ENCODE data around the gene FOXF1. TPM values are rescaled to one million over a fixed set of nuclear protein-coding genes. Genes with fewer than 3 reads are reported as not detected.

Gene FOXF1
- total RNA-seq, 2 experiments from 2014 or later, result not detected

- H3K4me1 ChIP-seq (ENCODE audit: insufficient read depth, low read length), result peaks cover 22% of the 10 kb centered on the region
- peak within 1 kb of the TSS; percentile 77 to 93 for H3K27ac ChIP-seq (ENCODE audit: low read depth in 1 of 2, low read length in 2 of 2)
- Mint-ChIP-seq H3K36me3 (ENCODE audit: low read depth) (peaks cover 29% of the 10 kb centered on the region), H3K27me3 (peaks cover 23% of the 10 kb centered on the region), H3K27ac (peak within 1 kb of the TSS; percentile 99), H3K9me3 (no peaks in the 10 kb centered on the region), H3K4me3 (peak within 1 kb of the TSS; percentile 99), H3K4me1 (ENCODE audit: low read depth) (peaks cover 29% of the 10 kb centered on the region)
- TF ChIP-seq CTCF (IDR thresholded peaks at IDR 0.05), result no peak
- H3K27me3 ChIP-seq (ENCODE audit: control insufficient read depth in 1 of 2, insufficient read depth in 2 of 2, low read length in 2 of 2), result peaks cover 3 to 16% of the 10 kb centered on the region in 2 experiments
- peaks cover 13% of the 10 kb centered on the region for H3K36me3 ChIP-seq (ENCODE audit: insufficient read depth, low read length)
- H3K4me3 ChIP-seq (ENCODE audit: low read length), result peak within 1 kb of the TSS; percentile 96
- ChIA-PET POLR2A (no interaction called here), CTCF (no interaction called here)
- DNase-seq, result peak; percentile 90 to 99 (median 96)
- no peaks in the 10 kb centered on the region for H3K9me3 ChIP-seq (ENCODE audit: control insufficient read depth in 1 of 2, insufficient read depth in 1 of 2, low read length in 2 of 2)
- intact Hi-C loops (cut with DNase I, micrococcal nuclease), result loop anchor here in 1 of 2 experiments (5.0 to 10.0 kb wide), 3 partner anchors 760 to 1400 kb away; partner anchors contain the start of genes BANP, COX4I1, EMC8 and GINS2
- peak; percentile 93 for ATAC-seq (ENCODE audit: poor library complexity)
Measured at GRCh38 chr16:86554917-86555703, 44.8 kb downstream of the FOXF1 start, which contains the start of gene MTHFSD. Gene MTHFSD, minus strand, starts transcription at chr16:86555235. Its CDS starts 51 bp downstream, at chr16:86555184.

GRCh38 chr16:86555704-86556075 is 45.4 kb downstream of the FOXF1 start:
- peaks cover 27% of the 10 kb centered on the region for H3K27me3 Mint-ChIP-seq
- ChIA-PET POLR2A (no interaction called here), CTCF (no interaction called here)
- peak overlapping the region; percentile 99 for H3K27ac Mint-ChIP-seq
- H3K36me3 Mint-ChIP-seq (ENCODE audit: low read depth), result peaks cover 25% of the 10 kb centered on the region
- peak overlapping the region; percentile 96 for H3K4me3 ChIP-seq (ENCODE audit: low read length)
- H3K9me3 ChIP-seq (ENCODE audit: control insufficient read depth in 1 of 2, insufficient read depth in 1 of 2, low read length in 2 of 2), result no peaks in the 10 kb centered on the region
- peaks cover 8% of the 10 kb centered on the region for H3K36me3 ChIP-seq (ENCODE audit: insufficient read depth, low read length)
- peaks cover 3 to 18% of the 10 kb centered on the region in 2 experiments for H3K27me3 ChIP-seq (ENCODE audit: control insufficient read depth in 1 of 2, insufficient read depth in 2 of 2, low read length in 2 of 2)
- H3K4me1 ChIP-seq (ENCODE audit: insufficient read depth, low read length), result peaks cover 22% of the 10 kb centered on the region
- peak overlapping the region; percentile 99 for H3K4me3 Mint-ChIP-seq
- peak overlapping the region in 1 of 2 donors; percentile 93 for H3K27ac ChIP-seq (ENCODE audit: low read depth in 1 of 2, low read length in 2 of 2)
- TF ChIP-seq CTCF (IDR thresholded peaks at IDR 0.05), result no peak
- ATAC-seq (ENCODE audit: poor library complexity) (no peak), DNase-seq (no peak)
- H3K4me1 Mint-ChIP-seq (ENCODE audit: low read depth), result peaks cover 29% of the 10 kb centered on the region
- intact Hi-C loops (cut with DNase I, micrococcal nuclease), result loop anchor here in 1 of 2 experiments (10.0 kb wide), 2 partner anchors 761 to 1399 kb away; partner anchors contain the start of genes BANP, COX4I1 and EMC8
- no peaks in the 10 kb centered on the region for H3K9me3 Mint-ChIP-seq

GRCh38 chr16:86556576-86556975 is 46.2 kb downstream of the FOXF1 start:
- peaks cover 34% of the 10 kb centered on the region for H3K27me3 Mint-ChIP-seq
- H3K27ac Mint-ChIP-seq, result peak overlapping the region; percentile 99
- H3K4me1 Mint-ChIP-seq (ENCODE audit: low read depth), result peaks cover 29% of the 10 kb centered on the region
- Histone ChIP-seq H3K27me3 (ENCODE audit: control insufficient read depth in 1 of 2, insufficient read depth in 2 of 2, low read length in 2 of 2) (peaks cover 3 to 18% of the 10 kb centered on the region in 2 experiments), H3K27ac (ENCODE audit: low read depth in 1 of 2, low read length in 2 of 2) (no peak overlapping the region), H3K4me3 (ENCODE audit: low read length) (no peak overlapping the region), H3K9me3 (ENCODE audit: control insufficient read depth in 1 of 2, insufficient read depth in 1 of 2, low read length in 2 of 2) (no peaks in the 10 kb centered on the region), H3K36me3 (ENCODE audit: insufficient read depth, low read length) (peaks cover 6% of the 10 kb centered on the region), H3K4me1 (ENCODE audit: insufficient read depth, low read length) (peaks cover 22% of the 10 kb centered on the region)
- ChIA-PET POLR2A (no interaction called here), CTCF (no interaction called here)
- H3K36me3 Mint-ChIP-seq (ENCODE audit: low read depth), result peaks cover 23% of the 10 kb centered on the region
- no peaks in the 10 kb centered on the region for H3K9me3 Mint-ChIP-seq
- intact Hi-C loops (cut with DNase I, micrococcal nuclease), result loop anchor here in 1 of 2 experiments (10.0 kb wide), 2 partner anchors 762 to 1398 kb away; partner anchors contain the start of genes BANP, COX4I1 and EMC8
- no peak for TF ChIP-seq CTCF (IDR thresholded peaks at IDR 0.05)
- DNase-seq (no peak), ATAC-seq (ENCODE audit: poor library complexity) (no peak)
- peak overlapping the region; percentile 99 for H3K4me3 Mint-ChIP-seq

Measured in CD4-positive, alpha-beta T cell (primary cell).